ENCODE data around the gene NLRP5. TPM values are rescaled to one million over a fixed set of nuclear protein-coding genes. Genes with fewer than 3 reads are reported as not detected.

NLRP5 gene
- total RNA-seq, 1 experiment from 2014 or later = not detected

- peaks cover 11% of the 10 kb centered on the region; the same call in 1 of the 2 replicates for H3K36me3 ChIP-seq (ENCODE audit: low read depth, low read length)
- CTCF ChIA-PET = interaction anchor here (1.1 kb wide), 1 partner anchor 250 kb away, joined by 4 read pairs; no protein-coding TSS in a partner anchor
- no peaks in the 10 kb centered on the region for H3K79me2 ChIP-seq (ENCODE audit: low read length)
- H3K4me3 ChIP-seq (ENCODE audit: low read length) = no peak overlapping the region
- BruUV-seq (replicated peaks) = no TSS peak
- peaks cover 23% of the 10 kb centered on the region; the same call in 1 of the 2 replicates for H4K20me1 ChIP-seq (ENCODE audit: low read length)
- TF ChIP-seq EZH2phosphoT487 (IDR thresholded peaks at IDR 0.05; ENCODE audit: borderline replicate concordance, low read length) = no peak
- no peak for TF ChIP-seq CTCF (conservative IDR thresholded peaks at IDR 0.05; ENCODE audit: low read depth, low read length)
- no peak for TF ChIP-seq EZH2 (IDR thresholded peaks at IDR 0.05; ENCODE audit: low read length, unreplicated experiment)
- no peaks in the 10 kb centered on the region for H3K27me3 ChIP-seq (ENCODE audit: low read length)
- H2AFZ ChIP-seq (ENCODE audit: low read length) = no peak overlapping the region
- peaks cover 4% of the 10 kb centered on the region for H3F3A ChIP-seq (ENCODE audit: low read length, unreplicated experiment)
- intact Hi-C loops (cut with micrococcal nuclease) = no loop called here
- H3K9me2 ChIP-seq (replicated peaks; ENCODE audit: low read length) = no peaks in the 10 kb centered on the region
- POLR2A ChIA-PET (ENCODE audit: unreplicated experiment) = interaction anchor here (0.6 kb wide), 1 partner anchor 452 kb away, joined by 3 read pairs; no protein-coding TSS in a partner anchor
- no peak overlapping the region for H3K27ac ChIP-seq (ENCODE audit: low read length)
- no peaks in the 10 kb centered on the region for H3K9me3 ChIP-seq (ENCODE audit: low read length)
- ATAC-seq = no peak
- no peaks in the 10 kb centered on the region; the same call in 1 of the 2 replicates for H3K4me1 ChIP-seq (ENCODE audit: insufficient read depth, low read length)
- DNase-seq = no peak
- H3K4me2 ChIP-seq (ENCODE audit: low read length) = no peak overlapping the region
- H3K9ac ChIP-seq (ENCODE audit: low read length) = no peak overlapping the region
Observed at GRCh38 chr19:56083668-56084067, 97.1 kb downstream of the NLRP5 start.

DNA sequence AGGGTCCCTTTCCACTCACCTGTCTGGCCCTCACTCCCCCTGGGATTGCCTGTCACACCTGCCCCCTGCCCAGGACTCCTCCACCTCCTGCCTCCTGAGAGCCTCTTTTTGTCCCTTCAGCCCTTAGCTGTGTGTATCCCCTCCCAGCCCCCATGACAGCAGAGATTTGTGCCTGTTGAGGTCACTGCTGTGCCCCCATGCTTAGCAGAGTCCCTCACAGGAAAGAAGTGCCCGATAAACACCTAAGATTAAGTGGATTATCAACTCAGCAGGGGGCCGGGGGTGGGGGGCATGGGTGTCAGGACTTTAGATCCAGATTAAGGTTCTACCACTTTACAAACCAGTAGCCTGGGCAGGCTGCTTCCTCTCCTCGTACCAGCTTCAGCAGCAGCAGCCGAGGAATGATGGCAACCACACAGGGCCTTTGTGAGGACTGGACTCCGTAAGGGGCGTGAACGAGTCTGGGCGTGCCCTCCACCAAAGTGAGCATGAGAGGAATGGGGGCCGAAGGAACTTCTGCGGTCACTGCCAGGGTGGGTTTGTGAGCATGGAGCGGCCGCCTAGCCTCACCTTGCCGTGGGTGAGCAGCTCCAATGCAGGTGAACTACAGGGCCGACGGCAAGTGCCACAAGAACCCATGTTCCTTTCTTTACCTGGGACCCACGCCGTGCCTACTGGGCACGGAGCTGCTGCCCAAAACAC is 98.4 kb downstream of the NLRP5 start:
- peaks cover 31% of the 10 kb centered on the region for H4K20me1 ChIP-seq (ENCODE audit: low read length)
- DNase-seq (no peak), ATAC-seq (no peak)
- no peak overlapping the region for H3K27ac ChIP-seq (ENCODE audit: low read length)
- peaks cover 4% of the 10 kb centered on the region for H3F3A ChIP-seq (ENCODE audit: low read length, unreplicated experiment)
- no peaks in the 10 kb centered on the region for H3K9me3 ChIP-seq (ENCODE audit: low read length)
- H3K27me3 ChIP-seq (ENCODE audit: low read length) = no peaks in the 10 kb centered on the region
- no TSS peak for BruUV-seq (replicated peaks)
- peaks cover 13% of the 10 kb centered on the region; the same call in 1 of the 2 replicates for H3K36me3 ChIP-seq (ENCODE audit: low read depth, low read length)
- ChIA-PET CTCF (no interaction called here), POLR2A (ENCODE audit: unreplicated experiment) (interaction anchor here (0.6 kb wide), 1 partner anchor 177 kb away, joined by 5 read pairs; no protein-coding TSS in a partner anchor)
- H3K9ac ChIP-seq (ENCODE audit: low read length) = no peak overlapping the region
- no peaks in the 10 kb centered on the region; the same call in 1 of the 2 replicates for H3K4me1 ChIP-seq (ENCODE audit: insufficient read depth, low read length)
- TF ChIP-seq EZH2phosphoT487 (IDR thresholded peaks at IDR 0.05; ENCODE audit: borderline replicate concordance, low read length) = no peak
- no peak for TF ChIP-seq CTCF (conservative IDR thresholded peaks at IDR 0.05; ENCODE audit: low read depth, low read length)
- TF ChIP-seq EZH2 (IDR thresholded peaks at IDR 0.05; ENCODE audit: low read length, unreplicated experiment) = no peak
- H3K79me2 ChIP-seq (ENCODE audit: low read length) = peaks cover 12% of the 10 kb centered on the region
- intact Hi-C loops (cut with micrococcal nuclease) = no loop called here
- no peaks in the 10 kb centered on the region for H3K9me2 ChIP-seq (replicated peaks; ENCODE audit: low read length)
- H3K4me2 ChIP-seq (ENCODE audit: low read length) = no peak overlapping the region
- no peak overlapping the region for H3K4me3 ChIP-seq (ENCODE audit: low read length)
- no peak overlapping the region for H2AFZ ChIP-seq (ENCODE audit: low read length)
